ENCODE results near the gene DAPK1.

Gene DAPK1

DNA sequence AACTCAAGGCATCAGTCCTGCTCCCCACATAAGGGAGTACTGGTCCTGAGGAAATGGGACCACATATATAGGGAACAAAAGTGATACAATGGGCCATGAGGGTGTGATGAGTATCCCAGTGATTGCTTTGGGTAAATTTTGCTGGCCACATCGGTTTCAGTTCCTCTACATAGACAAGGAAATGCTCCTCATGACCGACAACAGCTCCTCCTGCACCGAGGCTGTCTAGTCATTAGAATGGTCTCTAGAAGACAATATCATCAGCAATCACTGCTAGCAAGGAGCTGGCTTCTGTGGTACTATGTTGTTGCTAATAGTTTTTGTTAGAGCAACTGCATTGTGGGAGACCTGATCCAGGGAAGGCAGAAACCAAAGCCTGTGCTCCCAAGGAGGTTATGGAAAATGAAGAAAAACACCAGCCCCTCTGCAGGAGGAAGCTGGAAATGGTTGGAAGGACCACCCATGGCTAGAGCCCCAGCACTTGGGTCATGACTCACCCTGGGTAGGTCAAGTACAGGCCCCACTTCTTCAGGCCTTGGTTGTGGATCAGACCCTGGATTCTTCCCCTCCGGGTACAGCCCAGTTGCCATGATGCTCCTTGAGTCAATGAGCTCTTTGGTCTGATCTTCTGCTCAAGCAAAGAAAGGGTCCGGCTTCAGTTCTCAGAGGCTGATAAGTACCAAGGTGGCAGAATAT lies 224.9 kb downstream of the DAPK1 start:
- no peak for TF ChIP-seq ZFX (IDR thresholded peaks at IDR 0.05; ENCODE audit: borderline replicate concordance)
- TF ChIP-seq, protein P1, sequence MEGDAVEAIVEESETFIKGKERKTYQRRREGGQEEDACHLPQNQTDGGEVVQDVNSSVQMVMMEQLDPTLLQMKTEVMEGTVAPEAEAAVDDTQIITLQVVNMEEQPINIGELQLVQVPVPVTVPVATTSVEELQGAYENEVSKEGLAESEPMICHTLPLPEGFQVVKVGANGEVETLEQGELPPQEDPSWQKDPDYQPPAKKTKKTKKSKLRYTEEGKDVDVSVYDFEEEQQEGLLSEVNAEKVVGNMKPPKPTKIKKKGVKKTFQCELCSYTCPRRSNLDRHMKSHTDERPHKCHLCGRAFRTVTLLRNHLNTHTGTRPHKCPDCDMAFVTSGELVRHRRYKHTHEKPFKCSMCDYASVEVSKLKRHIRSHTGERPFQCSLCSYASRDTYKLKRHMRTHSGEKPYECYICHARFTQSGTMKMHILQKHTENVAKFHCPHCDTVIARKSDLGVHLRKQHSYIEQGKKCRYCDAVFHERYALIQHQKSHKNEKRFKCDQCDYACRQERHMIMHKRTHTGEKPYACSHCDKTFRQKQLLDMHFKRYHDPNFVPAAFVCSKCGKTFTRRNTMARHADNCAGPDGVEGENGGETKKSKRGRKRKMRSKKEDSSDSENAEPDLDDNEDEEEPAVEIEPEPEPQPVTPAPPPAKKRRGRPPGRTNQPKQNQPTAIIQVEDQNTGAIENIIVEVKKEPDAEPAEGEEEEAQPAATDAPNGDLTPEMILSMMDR (IDR thresholded peaks at IDR 0.05), result no peak
- H3K27ac ChIP-seq, result no peak overlapping the region

DNA sequence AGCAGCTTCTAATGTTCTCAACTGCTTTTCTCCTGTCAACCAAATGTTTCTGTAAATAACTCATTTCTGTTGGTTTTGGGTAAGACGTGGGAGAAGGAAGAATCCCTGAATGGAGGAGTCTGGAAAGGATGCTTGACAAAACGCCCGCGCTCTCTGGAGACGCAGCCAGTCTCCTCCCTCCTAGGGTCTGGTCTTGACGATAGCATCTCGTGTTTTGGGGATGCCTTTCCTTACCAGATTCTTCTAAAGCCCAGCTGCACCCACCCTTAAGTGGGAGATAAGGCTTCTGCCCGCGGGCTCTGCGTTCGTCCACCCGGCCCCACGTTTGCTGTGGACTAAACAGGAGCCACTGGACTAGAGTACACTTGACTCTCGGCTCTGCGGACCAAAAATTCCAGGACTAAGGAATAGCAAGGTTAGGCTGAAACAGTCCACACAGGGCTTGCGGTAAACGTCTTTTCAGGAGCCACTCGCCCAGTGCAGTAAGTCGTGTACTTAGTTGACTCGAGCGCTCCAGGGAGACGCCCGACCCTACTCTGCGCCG lies 227.8 kb downstream of the DAPK1 start:
- no peak for TF ChIP-seq ZFX (IDR thresholded peaks at IDR 0.05; ENCODE audit: borderline replicate concordance)
- TF ChIP-seq, protein P1 (IDR thresholded peaks at IDR 0.05), result no peak
- peak overlapping the region; percentile 83 for H3K27ac ChIP-seq

DNA sequence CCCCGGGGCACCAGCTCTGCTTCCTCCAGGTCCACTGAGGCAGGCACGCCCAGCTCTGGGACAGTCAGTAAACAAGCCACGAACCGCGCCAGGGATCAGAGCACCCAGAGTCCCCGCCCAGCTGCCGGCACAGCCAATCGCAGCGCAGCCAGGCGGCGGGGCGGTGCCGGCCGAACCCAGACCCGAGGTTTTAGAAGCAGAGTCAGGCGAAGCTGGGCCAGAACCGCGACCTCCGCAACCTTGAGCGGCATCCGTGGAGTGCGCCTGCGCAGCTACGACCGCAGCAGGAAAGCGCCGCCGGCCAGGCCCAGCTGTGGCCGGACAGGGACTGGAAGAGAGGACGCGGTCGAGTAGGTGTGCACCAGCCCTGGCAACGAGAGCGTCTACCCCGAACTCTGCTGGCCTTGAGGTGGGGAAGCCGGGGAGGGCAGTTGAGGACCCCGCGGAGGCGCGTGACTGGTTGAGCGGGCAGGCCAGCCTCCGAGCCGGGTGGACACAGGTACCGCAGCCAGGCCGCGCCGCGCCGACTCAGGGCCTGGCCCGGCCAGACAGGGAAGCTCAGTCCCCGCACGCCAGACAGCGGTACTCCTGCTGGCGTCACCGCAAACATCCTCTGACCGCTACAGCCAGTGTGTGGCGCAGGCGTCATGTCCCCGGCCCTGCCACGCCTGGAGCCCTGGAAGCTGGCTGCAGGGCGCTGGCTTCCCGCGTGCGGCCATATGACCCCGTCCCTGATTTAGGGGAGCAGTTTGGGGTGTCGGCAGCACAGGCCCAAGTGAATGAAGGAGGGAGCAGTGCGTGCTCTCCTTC lies 228.4 kb downstream of the DAPK1 start, which contains the start of gene CTSL:
Gene CTSL, plus strand, starts transcription at position 220 of the 810 bp plus-strand sequence. CDS start 1,485 bp downstream, outside the sequence.
- TF ChIP-seq, protein P1 (IDR thresholded peaks at IDR 0.05), result peak; percentile 44
- TF ChIP-seq ZFX (IDR thresholded peaks at IDR 0.05; ENCODE audit: borderline replicate concordance), result no peak
- H3K27ac ChIP-seq, result peak within 1 kb of the TSS; percentile 83

DNA sequence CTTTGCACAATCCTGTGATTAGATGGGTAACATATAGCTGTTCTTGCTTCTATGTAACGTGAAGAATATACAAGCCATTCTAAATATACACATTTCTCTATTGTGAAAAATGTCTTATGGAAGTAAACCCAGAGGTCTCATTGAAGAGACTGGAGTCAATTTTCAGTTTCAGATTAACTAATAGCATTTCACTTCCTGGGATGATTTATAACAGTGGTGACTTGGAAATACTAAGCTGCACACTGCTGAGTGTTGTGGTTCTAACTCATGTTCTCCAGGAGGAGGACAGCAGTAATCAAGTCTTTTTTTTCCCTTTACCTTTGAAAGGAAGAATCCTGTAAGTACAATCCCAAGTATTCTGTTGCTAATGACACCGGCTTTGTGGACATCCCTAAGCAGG lies 231.6 kb downstream of the DAPK1 start:
- H3K27ac ChIP-seq, result no peak overlapping the region
- no peak for TF ChIP-seq ZFX (IDR thresholded peaks at IDR 0.05; ENCODE audit: borderline replicate concordance)
- TF ChIP-seq, protein P1 (IDR thresholded peaks at IDR 0.05), result no peak

DNA sequence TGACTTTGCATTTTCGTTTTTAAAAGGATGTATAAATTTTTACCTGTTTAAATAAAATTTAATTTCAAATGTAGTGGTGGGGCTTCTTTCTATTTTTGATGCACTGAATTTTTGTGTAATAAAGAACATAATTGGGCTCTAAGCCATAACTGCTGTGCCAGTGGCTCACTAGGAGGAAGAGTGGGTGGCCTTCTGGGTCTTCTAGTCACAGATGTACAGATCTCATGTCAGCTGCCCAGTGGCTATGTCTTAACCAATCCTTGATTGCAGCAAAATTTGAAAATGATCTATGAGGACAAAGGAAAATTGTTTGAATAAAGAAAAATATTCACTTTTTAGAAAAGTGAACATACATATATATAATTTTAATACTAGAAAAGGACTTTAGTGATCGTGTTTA lies 233.7 kb downstream of the DAPK1 start:
- no peak overlapping the region for H3K27ac ChIP-seq
- no peak for TF ChIP-seq ZFX (IDR thresholded peaks at IDR 0.05; ENCODE audit: borderline replicate concordance)
- TF ChIP-seq, protein P1 (IDR thresholded peaks at IDR 0.05), result no peak

DNA sequence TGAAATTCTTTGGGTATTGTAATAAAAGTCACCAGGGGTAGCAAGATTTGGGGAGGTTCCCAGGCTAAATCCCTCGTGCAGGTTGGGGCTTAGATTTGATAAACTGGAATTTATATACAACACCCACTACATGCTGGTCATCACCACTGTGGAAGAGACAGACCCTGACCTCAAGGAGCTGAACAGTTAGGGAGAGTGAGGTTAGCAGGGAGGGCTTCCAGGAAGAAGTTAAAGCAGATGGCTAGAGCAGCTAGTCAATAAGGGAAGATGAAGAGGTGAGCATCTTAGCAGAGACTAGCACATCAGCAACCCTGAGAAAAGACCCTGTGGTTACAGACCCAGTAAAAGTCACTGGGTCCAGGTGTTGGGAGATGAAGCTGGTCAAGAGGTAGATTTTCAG lies 234.7 kb downstream of the DAPK1 start:
- TF ChIP-seq, protein P1 (IDR thresholded peaks at IDR 0.05), result no peak
- TF ChIP-seq ZFX (IDR thresholded peaks at IDR 0.05; ENCODE audit: borderline replicate concordance), result no peak
- no peak overlapping the region for H3K27ac ChIP-seq

Data from 22Rv1 (cell line).